H1 (cell line): Measurements from ENCODE around the gene SIRT3. TPM values are rescaled to one million over a fixed set of nuclear protein-coding genes. Genes with fewer than 3 reads are reported as not detected.

Experiments
- CTCF ChIA-PET: fragments of 300-600 bp; sonication (Branson Sonifier 250); formaldehyde crosslinking; loops from one replicate; lab custom pipeline; 2021; ENCODE audit not compliant: partially characterized antibody; lab: Charles Lee
- POLR2A ChIA-PET: fragments of 300-600 bp; sonication (Branson Sonifier 250); formaldehyde crosslinking; loops from one replicate; lab custom pipeline; 2021; ENCODE audit warnings: inconsistent platforms; ENCODE audit not compliant: partially characterized antibody; lab: Charles Lee
- DNase-seq, 2 experiments: peaks; one replicate each; pipeline versions ENCODE4 v3.0.0 to v3.0.0-alpha.2; 2010 to 2022; ENCODE audit warnings: low spot score in 2 of 2, low read depth in 1 of 2, mixed read lengths in 1 of 2
- FAIRE-seq: peaks from 2 replicates; lab custom pipeline; 2011; peaks lifted over from hg19 to GRCh38; lab: Jason Lieb, UNC
- H2AFZ ChIP-seq: 2 replicates; pipeline ENCODE4 v1.8.1; 2012; ENCODE audit warnings: low read length, inconsistent platforms
- H2AK5ac ChIP-seq: 2 replicates; pipeline ENCODE4 v1.6.1; 2013; ENCODE audit warnings: low read depth, low read length
- H2BK120ac ChIP-seq: replicated peaks from 2 replicates; pipeline ENCODE3; 2013; ENCODE audit warnings: low read depth, low read length, inconsistent platforms
- H2BK12ac ChIP-seq: 2 replicates; pipeline ENCODE4 v1.6.1; 2013; ENCODE audit warnings: low read depth, low read length
- H2BK15ac ChIP-seq: 2 replicates; pipeline ENCODE4 v1.6.1; 2013; ENCODE audit warnings: low read length
- H2BK20ac ChIP-seq: 2 replicates; pipeline ENCODE4 v1.6.1; 2013; ENCODE audit warnings: low read length
- H2BK5ac ChIP-seq: 2 replicates; pipeline ENCODE4 v1.6.1; 2013; ENCODE audit warnings: low read depth, low read length
- H3K14ac ChIP-seq: 2 replicates; pipeline ENCODE4 v1.6.1; 2013; ENCODE audit warnings: inconsistent platforms; ENCODE audit not compliant: insufficient read length
- H3K18ac ChIP-seq: 2 replicates; pipeline ENCODE4 v1.6.1; 2013; ENCODE audit warnings: low read length; ENCODE audit errors: extremely low read depth
- H3K23ac ChIP-seq: 2 replicates; pipeline ENCODE4 v1.6.1; 2013; ENCODE audit warnings: inconsistent platforms; ENCODE audit not compliant: insufficient read length
- H3K23me2 ChIP-seq: 2 replicates; pipeline ENCODE4 v1.6.1; 2013; ENCODE audit warnings: low read depth, low read length
- H3K27ac ChIP-seq: 2 replicates; pipeline ENCODE4 v1.6.1; 2011; ENCODE audit warnings: low read depth, low read length, inconsistent platforms
- H3K27me3 ChIP-seq, 4 experiments: replicated peaks in 1 of 4; 1 replicate in 1 of 4; 2 replicates in 3 of 4; pipeline versions ENCODE4 v1.6.1 to v1.8.1; 2011 to 2013; ENCODE audit warnings: low read length in 3 of 4, mild to moderate bottlenecking in 3 of 4, inconsistent platforms in 2 of 4, mixed read lengths in 2 of 4, moderate library complexity in 1 of 4; ENCODE audit not compliant: control insufficient read depth in 3 of 4, insufficient read depth in 3 of 4; ENCODE audit errors: extremely low read depth in 1 of 4
- H3K36me3 ChIP-seq, 4 experiments: 2 replicates each; pipeline versions ENCODE4 v1.6.1 to v1.8.1; 2011 to 2013; ENCODE audit warnings: mild to moderate bottlenecking in 4 of 4, low read length in 3 of 4, moderate library complexity in 2 of 4, control low read depth in 1 of 4, inconsistent platforms in 1 of 4; ENCODE audit not compliant: insufficient read depth in 4 of 4, control insufficient read depth in 2 of 4
- H3K4ac ChIP-seq: replicated peaks from 2 replicates; pipeline ENCODE3; 2013; ENCODE audit warnings: low read length, low read depth, mixed read lengths, inconsistent platforms; ENCODE audit not compliant: insufficient read length
- H3K4me1 ChIP-seq, 4 experiments: replicated peaks in 1 of 4; 1 replicate in 1 of 4; 2 replicates in 3 of 4; pipeline versions ENCODE4 v1.6.1 to v1.8.1; 2011 to 2013; ENCODE audit warnings: low read length in 3 of 4, inconsistent platforms in 2 of 4, mixed read lengths in 1 of 4; ENCODE audit not compliant: insufficient read depth in 4 of 4, control insufficient read depth in 3 of 4
- H3K4me2 ChIP-seq, 2 experiments: 2 replicates each; pipeline versions ENCODE4 v1.6.1 to v1.8.1; 2011 to 2013; ENCODE audit warnings: low read depth in 2 of 2, low read length in 2 of 2, control low read depth in 1 of 2, inconsistent platforms in 1 of 2, mild to moderate bottlenecking in 1 of 2; ENCODE audit not compliant: insufficient read depth in 1 of 2
- H3K4me3 ChIP-seq, 4 experiments: fragments of 200-600, 300-600 bp in 1 of 4; sonication (generic), shearing (Covaris generic), sonication (Bioruptor Twin) in 1 of 4; 2 replicates each; pipeline versions ENCODE4 v1.5.1 to v1.8.1; 2011 to 2016; ENCODE audit warnings: low read length in 4 of 4, low read depth in 3 of 4, control low read depth in 2 of 4, inconsistent platforms in 2 of 4, mild to moderate bottlenecking in 2 of 4, mixed read lengths in 1 of 4, moderate library complexity in 1 of 4; ENCODE audit not compliant: insufficient read depth in 2 of 4; ENCODE audit errors: extremely low read depth in 1 of 4
- H3K56ac ChIP-seq: replicated peaks from 2 replicates; pipeline ENCODE3; 2013; ENCODE audit warnings: low read depth, mild to moderate bottlenecking, mixed read lengths, low read length, inconsistent platforms; ENCODE audit not compliant: insufficient read length
- H3K79me1 ChIP-seq: 2 replicates; pipeline ENCODE4 v1.6.1; 2013; ENCODE audit warnings: low read depth, low read length, control low read depth
- H3K79me2 ChIP-seq, 2 experiments: 2 replicates each; pipeline versions ENCODE4 v1.6.1 to v1.8.1; 2012 to 2013; ENCODE audit warnings: low read length in 2 of 2, mild to moderate bottlenecking in 2 of 2, inconsistent platforms in 1 of 2; ENCODE audit not compliant: insufficient read depth in 2 of 2, control insufficient read depth in 1 of 2
- H3K9ac ChIP-seq, 4 experiments: replicated peaks in 1 of 4; 1 replicate in 1 of 4; 2 replicates in 3 of 4; pipeline versions ENCODE4 v1.6.1 to v1.8.1; 2011 to 2013; ENCODE audit warnings: low read depth in 3 of 4, low read length in 3 of 4, control low read depth in 2 of 4, mild to moderate bottlenecking in 2 of 4, moderate library complexity in 2 of 4, inconsistent platforms in 1 of 4; ENCODE audit errors: extremely low read depth in 1 of 4
- H3K9me3 ChIP-seq, 2 experiments: 2 replicates each; pipeline versions ENCODE4 v1.6.1 to v1.8.1; 2012 to 2013; ENCODE audit warnings: mild to moderate bottlenecking in 2 of 2, moderate library complexity in 2 of 2, control low read depth in 1 of 2, inconsistent platforms in 1 of 2, low read depth in 1 of 2, low read length in 1 of 2, mixed read lengths in 1 of 2; ENCODE audit not compliant: insufficient read depth in 2 of 2
- H4K20me1 ChIP-seq, 2 experiments: replicated peaks in 1 of 2; 2 replicates each; pipeline versions ENCODE3 to v1.8.1; 2011 to 2013; ENCODE audit warnings: inconsistent platforms in 2 of 2, low read length in 2 of 2, mild to moderate bottlenecking in 1 of 2; ENCODE audit not compliant: insufficient read depth in 2 of 2, control insufficient read depth in 1 of 2
- H4K5ac ChIP-seq: 2 replicates; pipeline ENCODE4 v1.6.1; 2013; ENCODE audit warnings: low read length, low read depth, mixed read lengths, inconsistent platforms; ENCODE audit not compliant: insufficient read length
- H4K8ac ChIP-seq: 2 replicates; pipeline ENCODE4 v1.8.0; 2013; ENCODE audit warnings: mild to moderate bottlenecking, moderate library complexity, low read length, inconsistent platforms; ENCODE audit not compliant: insufficient read depth; ENCODE audit errors: extremely low read depth
- H4K91ac ChIP-seq: replicated peaks from 2 replicates; pipeline ENCODE3; 2013; ENCODE audit warnings: low read length, mixed read lengths, inconsistent platforms; ENCODE audit not compliant: insufficient read length
- CBX8 ChIP-seq: fragments of 300-800, 300-1000 bp; sonication (generic); IDR thresholded peaks from 2 replicates; pipeline ENCODE4 v1.7.1; 2016; ENCODE audit warnings: low read depth, low read length, borderline replicate concordance
- EP300 ChIP-seq, 2 experiments: IDR thresholded peaks; 1 replicate in 1 of 2; 2 replicates in 1 of 2; pipeline ENCODE4 v1.6.1; 2011 to 2012; ENCODE audit warnings: low read depth in 2 of 2, low read length in 2 of 2, mild to moderate bottlenecking in 2 of 2, borderline replicate concordance in 1 of 2, inconsistent platforms in 1 of 2, moderate library complexity in 1 of 2
- GTF2F1 ChIP-seq: IDR thresholded peaks from 2 replicates; pipeline ENCODE4 v1.6.1; 2012; ENCODE audit warnings: low read depth, low read length, improper control_type of control experiment, borderline replicate concordance
- HDAC6 ChIP-seq: IDR thresholded peaks from one replicate; pipeline ENCODE4 v1.7.1; 2012; ENCODE audit warnings: low read depth, mild to moderate bottlenecking, inconsistent platforms, low read length, moderate library complexity
- KDM4A ChIP-seq: IDR thresholded peaks from one replicate; pipeline ENCODE4 v1.7.1; 2012; ENCODE audit warnings: low read depth, mild to moderate bottlenecking, moderate library complexity, low read length, inconsistent platforms; ENCODE audit not compliant: severe bottlenecking
- SAP30 ChIP-seq: fragments of 300-600 bp; sonication (generic); IDR thresholded peaks from 2 replicates; pipeline ENCODE4 v1.7.1; 2012; ENCODE audit warnings: low read length, moderate library complexity, mild to moderate bottlenecking, inconsistent platforms; ENCODE audit not compliant: insufficient read depth, insufficient replicate concordance
- SIN3A ChIP-seq, 2 experiments: IDR thresholded peaks in 1 of 2; conservative IDR thresholded peaks in 1 of 2; 2 replicates each; pipeline ENCODE4 v1.6.1; 2011 to 2012; ENCODE audit warnings: low read length in 2 of 2, improper control_type of control experiment in 1 of 2, low read depth in 1 of 2, mild to moderate bottlenecking in 1 of 2
- SP1 ChIP-seq: IDR thresholded peaks from 2 replicates; pipeline ENCODE4 v1.6.1; 2011; ENCODE audit warnings: low read depth, low read length
- TEAD4 ChIP-seq: IDR thresholded peaks from 2 replicates; pipeline ENCODE4 v1.6.1; 2012; ENCODE audit warnings: low read depth, low read length, inconsistent platforms, mixed read lengths
- WGBS, 2 experiments: shearing (Covaris generic) in 1 of 2; methylation state at CpG; one replicate each; pipeline versions ENCODE4 v1.1.6 to v1.1.7; 2013 to 2015; ENCODE audit warnings: low lambda C conversion rate in 2 of 2, mixed read lengths in 2 of 2, inconsistent platforms in 1 of 2, low coverage in 1 of 2, missing lambda C conversion rate in 1 of 2; ENCODE audit not compliant: insufficient replicate concordance in 2 of 2, insufficient coverage in 1 of 2, insufficient read length in 1 of 2; ENCODE audit errors: extremely low coverage in 1 of 2, missing lambda C conversion rate in 1 of 2; 5-methylcytosine and 5-hydroxymethylcytosine counted together
- polyA plus RNA-seq, 7 experiments: library from polyadenylated mRNA; depleted of rRNA in 3 of 7; stranded (reverse) in 5 of 7; unstranded in 2 of 7; fragments of >200 nt in 5 of 7; fragments of 200-250 nt in 2 of 7; gene quantifications; 1 replicate in 5 of 7; 2 replicates in 1 of 7; 4 replicates in 1 of 7; pipeline versions ENCODE4 v1.2.1 to v1.2.3, GENCODE V29; 2011 to 2013; ENCODE audit warnings: missing spikeins in 2 of 7, mixed read lengths in 2 of 7
- total RNA-seq: library from RNA; stranded (reverse); fragmentation: NEBNext Ultra II Directional; extraction: Animal tissue kit (Norgen Biotek cat#: 25700); gene quantifications from 2 replicates; pipeline ENCODE4 v1.2.1, GENCODE V29; 2021

SIRT3 gene
- total and polyA plus RNA-seq, 2 of the 8 experiments (the other 6 are each of a cell fraction or from before 2014, with no cell fraction given), result 14.3 to 21.6 TPM

GRCh38 chr11:221998-222789 lies 13.9 kb downstream of the SIRT3 start:
- no peak overlapping the region for H3K4me3 ChIP-seq
- no peaks in the 10 kb centered on the region for H3K4me1 ChIP-seq
- no peaks in the 10 kb centered on the region; a peak in 1 of 8 replicates for H3K36me3 ChIP-seq
- H3K4ac ChIP-seq, result no peak overlapping the region
- H3K23me2 ChIP-seq, result no peaks in the 10 kb centered on the region
- H3K79me1 ChIP-seq, result no peaks in the 10 kb centered on the region; the same call in 1 of the 2 replicates
- H2AK5ac ChIP-seq, result no peak overlapping the region
- no peaks in the 10 kb centered on the region for H3K9me3 ChIP-seq
- no peak overlapping the region for H3K9ac ChIP-seq
- FAIRE-seq (no peak), DNase-seq (no peak)
- POLR2A ChIA-PET, result interaction anchor here (1.1 to 1.6 kb wide), 5 partner anchors 9 to 15 kb away, joined by 4 to 8 read pairs (median 5); partner anchors contain the start of genes BET1L, PSMD13 and RIC8A
- H2BK15ac ChIP-seq, result no peak overlapping the region
- no peak overlapping the region for H3K18ac ChIP-seq
- H3K14ac ChIP-seq, result no peak overlapping the region
- no peak overlapping the region for H2BK120ac ChIP-seq
- TF ChIP-seq EP300 (IDR thresholded peaks at IDR 0.05; ENCODE audit: borderline replicate concordance in 1 of 2, low read depth in 2 of 2, low read length in 2 of 2) (no peak), SAP30 (no peak), KDM4A (no peak), SP1 (no peak), GTF2F1 (no peak), TEAD4 (no peak), SIN3A (conservative IDR thresholded peaks at IDR 0.05 in 1 of 2, IDR thresholded peaks at IDR 0.05 in 1 of 2; ENCODE audit: low read depth in 1 of 2, low read length in 2 of 2) (no peak), HDAC6 (no peak), CBX8 (no peak)
- CTCF ChIA-PET, result interaction anchor here (0.6 to 2.1 kb wide), 4 partner anchors 10 to 219 kb away, joined by 3 to 8 read pairs (median 4); no protein-coding TSS in a partner anchor
- no peaks in the 10 kb centered on the region for H4K20me1 ChIP-seq
- no peak overlapping the region for H2BK5ac ChIP-seq
- no peak overlapping the region for H3K27ac ChIP-seq
- no peak overlapping the region for H2BK20ac ChIP-seq
- 96% methylated on average over 13 of the region's 14 CpGs; no CpG with 5 or more reads in 1 of the 2 experiments for WGBS, 2 experiments
- H2AFZ ChIP-seq, result no peak overlapping the region
- no peaks in the 10 kb centered on the region for H3K27me3 ChIP-seq
- H4K91ac ChIP-seq, result no peak overlapping the region
- no peak overlapping the region for H4K5ac ChIP-seq
- H3K4me2 ChIP-seq, result no peak overlapping the region
- no peak overlapping the region; the same call in 1 of the 2 replicates for H4K8ac ChIP-seq
- no peak overlapping the region for H3K56ac ChIP-seq
- H2BK12ac ChIP-seq, result no peak overlapping the region
- no peak overlapping the region for H3K23ac ChIP-seq
- H3K79me2 ChIP-seq, result no peaks in the 10 kb centered on the region
